ENCODE results near the gene ROR2. TPM values are rescaled to one million over a fixed set of nuclear protein-coding genes. Genes with fewer than 3 reads are reported as not detected.
"Not testable (repeated sequence)": the region's sequence is repeated elsewhere in the genome, so short reads cannot be mapped to it uniquely, and the experiment has no call there.

The ROR2 gene
- total and polyA plus RNA-seq, 2 donors, result 28.2 to 33.7 TPM

GRCh38 chr9:91797517-91797916 lies 152.5 kb downstream of the ROR2 start:
- not testable (repeated sequence) for H3K27ac ChIP-seq (ENCODE audit: low read depth); H3K4me1 ChIP-seq (ENCODE audit: insufficient read depth); DNase-seq (ENCODE audit: extremely low spot score); H3K4me3 ChIP-seq (ENCODE audit: low read depth, low read length); H3K36me3 ChIP-seq (ENCODE audit: insufficient read depth)
- WGBS, result 100% methylated on average over 1 of the region's 2 CpGs

GRCh38 chr9:91796516-91796915 lies 153.5 kb downstream of the ROR2 start:
- H3K4me1 ChIP-seq (ENCODE audit: insufficient read depth); H3K36me3 ChIP-seq (ENCODE audit: insufficient read depth); H3K27ac ChIP-seq (ENCODE audit: low read depth); H3K4me3 ChIP-seq (ENCODE audit: low read depth, low read length); DNase-seq (ENCODE audit: extremely low spot score): not testable (repeated sequence)
- 94% methylated on average over 4 of the region's 4 CpGs for WGBS

GRCh38 chr9:91795598-91796241 lies 154.3 kb downstream of the ROR2 start:
- no peaks in the 10 kb centered on the region for H3K4me1 ChIP-seq (ENCODE audit: insufficient read depth)
- H3K27ac ChIP-seq (ENCODE audit: low read depth), result no peak overlapping the region
- WGBS, result 48% methylated on average over 6 of the region's 6 CpGs
- no peak for DNase-seq (ENCODE audit: extremely low spot score)
- H3K36me3 ChIP-seq (ENCODE audit: insufficient read depth), result no peaks in the 10 kb centered on the region
- no peak overlapping the region for H3K4me3 ChIP-seq (ENCODE audit: low read depth, low read length)

- H3K4me3 ChIP-seq (ENCODE audit: low read depth, low read length); H3K4me1 ChIP-seq (ENCODE audit: insufficient read depth); H3K36me3 ChIP-seq (ENCODE audit: insufficient read depth); H3K27ac ChIP-seq (ENCODE audit: low read depth); DNase-seq (ENCODE audit: extremely low spot score): not testable (repeated sequence)
- WGBS, result 92% methylated on average over 5 of the region's 5 CpGs
These were observed 156.7 kb downstream of the ROR2 start for GRCh38 chr9:91793371-91793770.

GRCh38 chr9:91790917-91791316 lies 159.1 kb downstream of the ROR2 start:
- Histone ChIP-seq H3K36me3 (ENCODE audit: insufficient read depth) (no peaks in the 10 kb centered on the region), H3K4me3 (ENCODE audit: low read depth, low read length) (no peak overlapping the region), H3K27ac (ENCODE audit: low read depth) (no peak overlapping the region), H3K4me1 (ENCODE audit: insufficient read depth) (no peaks in the 10 kb centered on the region)
- WGBS, result 36% methylated on average over 4 of the region's 4 CpGs
- DNase-seq (ENCODE audit: extremely low spot score), result no peak

GRCh38 chr9:91789941-91790340 lies 160.1 kb downstream of the ROR2 start:
- WGBS, result 96% methylated on average over 3 of the region's 3 CpGs
- H3K27ac ChIP-seq (ENCODE audit: low read depth), result no peak overlapping the region
- no peak overlapping the region for H3K4me3 ChIP-seq (ENCODE audit: low read depth, low read length)
- no peaks in the 10 kb centered on the region for H3K36me3 ChIP-seq (ENCODE audit: insufficient read depth)
- H3K4me1 ChIP-seq (ENCODE audit: insufficient read depth), result peaks cover 2% of the 10 kb centered on the region
- no peak for DNase-seq (ENCODE audit: extremely low spot score)

- DNase-seq (ENCODE audit: extremely low spot score), result no peak
- Histone ChIP-seq H3K36me3 (ENCODE audit: insufficient read depth) (no peaks in the 10 kb centered on the region), H3K27ac (ENCODE audit: low read depth) (no peak overlapping the region), H3K4me1 (ENCODE audit: insufficient read depth) (peaks cover 2% of the 10 kb centered on the region), H3K4me3 (ENCODE audit: low read depth, low read length) (no peak overlapping the region)
These were observed 162.1 kb downstream of the ROR2 start for GRCh38 chr9:91787931-91788330.

- DNase-seq (ENCODE audit: extremely low spot score), result no peak
- H3K4me3 ChIP-seq (ENCODE audit: low read depth, low read length), result no peak overlapping the region
- peaks cover 2% of the 10 kb centered on the region for H3K4me1 ChIP-seq (ENCODE audit: insufficient read depth)
- WGBS, result 91% methylated on average over 6 of the region's 6 CpGs
- H3K36me3 ChIP-seq (ENCODE audit: insufficient read depth), result no peaks in the 10 kb centered on the region
- H3K27ac ChIP-seq (ENCODE audit: low read depth), result no peak overlapping the region
These were observed 163.7 kb downstream of the ROR2 start for GRCh38 chr9:91786132-91786896.

GRCh38 chr9:91785447-91785842 lies 164.6 kb downstream of the ROR2 start:
- H3K4me1 ChIP-seq (ENCODE audit: insufficient read depth), result peaks cover 2% of the 10 kb centered on the region
- H3K4me3 ChIP-seq (ENCODE audit: low read depth, low read length), result no peak overlapping the region
- no peaks in the 10 kb centered on the region for H3K36me3 ChIP-seq (ENCODE audit: insufficient read depth)
- WGBS, result 62% methylated on average over 5 of the region's 5 CpGs
- H3K27ac ChIP-seq (ENCODE audit: low read depth), result no peak overlapping the region
- DNase-seq (ENCODE audit: extremely low spot score), result no peak

- Histone ChIP-seq H3K4me3 (ENCODE audit: low read depth, low read length) (no peak overlapping the region), H3K27ac (ENCODE audit: low read depth) (no peak overlapping the region), H3K36me3 (ENCODE audit: insufficient read depth) (no peaks in the 10 kb centered on the region), H3K4me1 (ENCODE audit: insufficient read depth) (peaks cover 2% of the 10 kb centered on the region)
- WGBS, result 89% methylated on average over 6 of the region's 6 CpGs
- DNase-seq (ENCODE audit: extremely low spot score), result no peak
These were observed 165.2 kb downstream of the ROR2 start for GRCh38 chr9:91784673-91785446.

GRCh38 chr9:91783876-91784672 lies 166.0 kb downstream of the ROR2 start:
- no peak for DNase-seq (ENCODE audit: extremely low spot score)
- Histone ChIP-seq H3K36me3 (ENCODE audit: insufficient read depth) (no peaks in the 10 kb centered on the region), H3K4me1 (ENCODE audit: insufficient read depth) (peaks cover 2% of the 10 kb centered on the region), H3K27ac (ENCODE audit: low read depth) (no peak overlapping the region), H3K4me3 (ENCODE audit: low read depth, low read length) (no peak overlapping the region)
- 86% methylated on average over 14 of the region's 14 CpGs for WGBS

GRCh38 chr9:91783411-91783810 lies 166.6 kb downstream of the ROR2 start:
- Histone ChIP-seq H3K36me3 (ENCODE audit: insufficient read depth) (no peaks in the 10 kb centered on the region), H3K4me3 (ENCODE audit: low read depth, low read length) (no peak overlapping the region), H3K27ac (ENCODE audit: low read depth) (no peak overlapping the region), H3K4me1 (ENCODE audit: insufficient read depth) (peaks cover 2% of the 10 kb centered on the region)
- DNase-seq (ENCODE audit: extremely low spot score), result no peak
- 74% methylated on average over 6 of the region's 6 CpGs for WGBS

GRCh38 chr9:91782708-91783214 lies 167.3 kb downstream of the ROR2 start:
- 91% methylated on average over 5 of the region's 5 CpGs for WGBS
- no peak overlapping the region for H3K4me3 ChIP-seq (ENCODE audit: low read depth, low read length)
- peaks cover 2% of the 10 kb centered on the region for H3K4me1 ChIP-seq (ENCODE audit: insufficient read depth)
- no peak overlapping the region for H3K27ac ChIP-seq (ENCODE audit: low read depth)
- H3K36me3 ChIP-seq (ENCODE audit: insufficient read depth), result no peaks in the 10 kb centered on the region
- DNase-seq (ENCODE audit: extremely low spot score), result no peak

All from urinary bladder (tissue), 4 donors.